GM21619 (cell line): ENCODE results near the gene TTC14.

Experiments
- ATAC-seq: cut with Tn5 transposase; IDR thresholded peaks from one replicate; pipeline ENCODE4 v1.9.1; 2021; ENCODE audit not compliant: unreplicated experiment

Gene TTC14

GRCh38 chr3:180626844-180627243 is 24.9 kb downstream of the TTC14 start:
- ATAC-seq = peak; percentile 94

DNA sequence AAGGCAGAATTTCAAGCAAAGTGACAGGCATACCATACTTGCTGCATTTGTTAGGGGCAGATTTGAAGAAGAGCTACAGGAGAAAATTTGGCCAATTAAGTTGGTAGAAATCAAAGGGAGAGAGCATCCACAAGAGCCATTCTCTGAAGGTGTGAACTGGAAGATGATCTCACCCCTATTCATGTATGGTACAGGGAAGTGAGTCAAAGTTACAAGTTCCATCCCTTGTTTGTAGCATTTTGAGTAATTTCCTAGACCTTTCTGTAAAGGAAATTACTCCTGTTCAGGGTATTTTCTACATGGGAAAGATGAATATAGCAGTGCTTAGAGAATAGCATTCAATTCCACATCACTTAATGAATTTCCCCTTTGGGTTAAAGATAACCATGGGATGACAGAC is 28.4 kb downstream of the TTC14 start:
- no peak for ATAC-seq

DNA sequence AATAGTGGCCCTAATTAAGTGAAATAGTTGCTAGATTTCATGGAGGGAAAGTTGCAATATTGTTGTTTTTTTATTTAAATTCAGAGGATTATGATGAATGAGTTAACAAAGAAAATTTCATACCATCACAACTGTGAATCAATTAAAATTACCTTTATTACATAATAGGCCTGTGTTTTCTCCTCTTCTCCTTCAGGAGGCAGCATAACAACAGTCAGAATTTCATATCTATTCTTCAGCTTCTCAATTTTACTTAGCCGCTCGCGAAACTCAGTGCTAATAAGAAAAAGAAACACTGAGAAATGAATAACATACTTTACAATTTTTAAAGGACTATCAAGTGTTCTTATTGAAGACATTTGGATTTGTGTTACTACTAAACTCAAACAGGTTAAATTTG is 29.4 kb downstream of the TTC14 start:
- no peak for ATAC-seq

DNA sequence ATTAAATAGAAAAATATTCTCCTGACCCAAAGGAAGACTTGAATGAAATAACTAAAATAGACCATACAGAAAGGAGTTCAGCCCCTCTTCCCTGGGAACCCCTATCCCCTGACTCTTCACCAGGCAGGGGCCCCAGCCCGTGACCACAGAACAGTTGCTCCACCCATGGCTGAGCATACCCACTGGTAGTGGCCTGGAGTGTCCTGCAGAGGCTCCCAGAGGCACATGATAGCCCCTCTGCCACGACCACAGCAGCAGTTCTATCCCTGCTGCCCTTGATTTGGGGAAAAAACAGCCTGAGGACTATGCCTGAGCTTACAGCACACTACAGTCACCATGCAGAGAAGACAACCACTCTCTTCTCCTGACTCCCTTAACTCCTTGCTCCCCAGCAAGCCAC is 31.8 kb downstream of the TTC14 start:
- ATAC-seq = peak; percentile 47

DNA sequence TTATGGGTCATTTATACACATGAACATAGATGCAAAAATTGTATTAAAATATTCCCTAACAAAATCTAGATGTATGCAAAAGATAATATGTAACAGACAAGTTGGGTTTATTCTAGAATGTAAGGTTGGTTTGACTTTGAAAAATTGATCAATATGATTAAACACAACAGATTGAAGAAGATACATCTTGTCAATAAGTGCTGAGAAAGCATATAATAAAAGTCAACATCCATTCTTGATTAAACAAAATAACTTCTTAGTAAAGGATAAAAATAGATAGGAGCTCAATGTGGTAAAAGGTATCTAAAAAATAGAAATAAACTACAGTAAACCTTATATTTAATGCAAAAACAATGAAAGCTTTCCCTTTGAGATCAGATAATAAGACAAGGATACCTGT is 39.0 kb downstream of the TTC14 start:
- ATAC-seq = no peak

DNA sequence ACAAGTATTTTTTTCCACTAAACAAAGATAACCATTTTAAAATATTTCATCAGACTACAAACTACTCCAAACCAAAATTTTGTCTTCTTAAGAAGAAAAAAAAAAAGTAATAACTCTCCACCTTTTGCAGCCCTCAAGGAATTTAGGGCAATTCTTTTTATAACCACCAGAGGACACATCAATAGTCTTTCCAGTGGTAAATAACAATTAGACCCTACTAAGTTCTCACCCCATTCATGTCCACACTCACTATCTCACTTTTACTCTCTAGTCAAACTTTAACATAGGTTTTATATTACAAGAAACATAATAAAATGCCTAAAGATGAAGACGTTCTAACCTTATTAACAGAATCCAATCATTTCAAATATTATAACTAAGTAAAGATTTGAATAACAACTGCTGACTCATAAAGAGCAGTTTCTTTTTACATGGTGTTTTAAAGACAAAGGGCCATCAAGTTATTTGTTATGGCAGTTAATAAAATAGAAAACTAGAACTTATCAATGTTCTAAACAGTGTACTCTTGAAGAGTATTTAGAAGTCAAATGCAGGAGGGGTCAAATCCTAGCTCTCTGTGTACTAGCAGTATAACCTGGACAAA is 44.3 kb downstream of the TTC14 start:
- peak; percentile 67 for ATAC-seq

GRCh38 chr3:180656406-180656805 is 54.4 kb downstream of the TTC14 start:
- ATAC-seq = no peak

DNA sequence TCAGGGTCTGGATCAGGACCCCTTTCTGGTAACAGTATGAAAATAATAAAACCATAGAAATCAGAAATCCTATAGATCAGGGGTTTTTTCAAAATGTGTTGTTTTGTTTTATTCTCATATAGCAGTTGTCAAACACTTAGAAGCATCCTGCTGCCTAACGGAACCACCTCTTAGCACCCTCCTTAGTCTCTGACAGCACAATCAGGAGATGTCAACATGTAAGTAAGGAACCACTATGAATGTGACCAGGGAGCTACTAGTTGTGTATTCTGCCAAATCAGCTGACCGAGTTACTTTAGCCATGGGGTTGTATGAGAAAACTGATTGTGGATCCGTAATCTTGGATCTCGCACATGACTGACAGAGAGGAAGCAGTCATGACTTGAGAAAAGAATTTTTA is 55.1 kb downstream of the TTC14 start:
- no peak for ATAC-seq
